Sigmoid colon (tissue), 4 donors: Measurements from ENCODE around the gene ITPRIP.

Source experiments
- CTCF ChIP-seq, 4 experiments: fragments of 450-650 bp in 3 of 4; fragments of 200-600 bp in 1 of 4; IDR thresholded peaks; one replicate each; pipeline ENCODE4 v1.5.1; 2016 to 2019; ENCODE audit warnings: antibody characterized with exemption in 4 of 4, mild to moderate bottlenecking in 3 of 4, moderate library complexity in 2 of 4
- EP300 ChIP-seq, 4 donors: sonication (generic); formaldehyde crosslinking; IDR thresholded peaks; one replicate each; pipeline ENCODE4 v1.6.1; 2017; ENCODE audit warnings: antibody characterized with exemption in 4 of 4
- POLR2A ChIP-seq, 2 donors: fragments of 450-650 bp; IDR thresholded peaks; one replicate each; pipeline ENCODE4 v1.6.1; 2016; ENCODE audit warnings: antibody characterized with exemption in 2 of 2, mild to moderate bottlenecking in 2 of 2, moderate library complexity in 2 of 2
- POLR2AphosphoS5 ChIP-seq, 4 donors: sonication (generic); formaldehyde crosslinking; IDR thresholded peaks; one replicate each; pipeline ENCODE4 v1.6.1; 2017; ENCODE audit warnings: antibody characterized with exemption in 4 of 4

GRCh38 chr10:104329735-104330134 is 8.5 kb downstream of the ITPRIP start:
- TF ChIP-seq POLR2A (IDR thresholded peaks at IDR 0.05), result no peak
- no peak for TF ChIP-seq EP300 (IDR thresholded peaks at IDR 0.05)
- no peak for TF ChIP-seq CTCF (IDR thresholded peaks at IDR 0.05)
- TF ChIP-seq POLR2AphosphoS5 (IDR thresholded peaks at IDR 0.05), result no peak
